ENCODE data around the gene PTPN5.

DNA sequence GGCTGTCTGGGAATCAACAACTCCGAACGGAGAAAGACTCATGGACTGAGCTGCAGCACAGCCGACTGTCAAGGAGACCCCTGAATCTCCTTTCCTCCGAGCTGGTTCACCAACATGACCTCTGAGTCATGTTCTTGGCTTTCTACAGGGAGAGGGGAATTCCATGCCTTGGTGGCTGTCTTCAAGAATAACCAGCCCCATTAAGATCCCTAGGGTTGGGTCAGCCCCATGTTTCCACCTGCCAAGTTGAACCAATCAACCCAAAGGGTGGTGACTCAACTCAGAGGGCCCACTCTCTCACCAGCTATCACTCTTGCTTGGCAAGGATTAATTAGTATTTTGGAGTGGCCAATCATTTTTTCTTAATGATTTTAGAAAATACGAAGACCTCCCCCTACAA is 37.3 kb downstream of the PTPN5 start:
- TF ChIP-seq, protein P1, sequence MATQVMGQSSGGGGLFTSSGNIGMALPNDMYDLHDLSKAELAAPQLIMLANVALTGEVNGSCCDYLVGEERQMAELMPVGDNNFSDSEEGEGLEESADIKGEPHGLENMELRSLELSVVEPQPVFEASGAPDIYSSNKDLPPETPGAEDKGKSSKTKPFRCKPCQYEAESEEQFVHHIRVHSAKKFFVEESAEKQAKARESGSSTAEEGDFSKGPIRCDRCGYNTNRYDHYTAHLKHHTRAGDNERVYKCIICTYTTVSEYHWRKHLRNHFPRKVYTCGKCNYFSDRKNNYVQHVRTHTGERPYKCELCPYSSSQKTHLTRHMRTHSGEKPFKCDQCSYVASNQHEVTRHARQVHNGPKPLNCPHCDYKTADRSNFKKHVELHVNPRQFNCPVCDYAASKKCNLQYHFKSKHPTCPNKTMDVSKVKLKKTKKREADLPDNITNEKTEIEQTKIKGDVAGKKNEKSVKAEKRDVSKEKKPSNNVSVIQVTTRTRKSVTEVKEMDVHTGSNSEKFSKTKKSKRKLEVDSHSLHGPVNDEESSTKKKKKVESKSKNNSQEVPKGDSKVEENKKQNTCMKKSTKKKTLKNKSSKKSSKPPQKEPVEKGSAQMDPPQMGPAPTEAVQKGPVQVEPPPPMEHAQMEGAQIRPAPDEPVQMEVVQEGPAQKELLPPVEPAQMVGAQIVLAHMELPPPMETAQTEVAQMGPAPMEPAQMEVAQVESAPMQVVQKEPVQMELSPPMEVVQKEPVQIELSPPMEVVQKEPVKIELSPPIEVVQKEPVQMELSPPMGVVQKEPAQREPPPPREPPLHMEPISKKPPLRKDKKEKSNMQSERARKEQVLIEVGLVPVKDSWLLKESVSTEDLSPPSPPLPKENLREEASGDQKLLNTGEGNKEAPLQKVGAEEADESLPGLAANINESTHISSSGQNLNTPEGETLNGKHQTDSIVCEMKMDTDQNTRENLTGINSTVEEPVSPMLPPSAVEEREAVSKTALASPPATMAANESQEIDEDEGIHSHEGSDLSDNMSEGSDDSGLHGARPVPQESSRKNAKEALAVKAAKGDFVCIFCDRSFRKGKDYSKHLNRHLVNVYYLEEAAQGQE (IDR thresholded peaks at IDR 0.05; ENCODE audit: low read depth), result no peak
- TF ChIP-seq POLR2A (IDR thresholded peaks at IDR 0.05; ENCODE audit: borderline replicate concordance, extremely low read depth, insufficient read depth, insufficient read length), result no peak
